NOMO-1 (cell line): ENCODE measurements around the gene GAGE1.
"Not testable (repeated sequence)": the region's sequence is repeated elsewhere in the genome, so short reads cannot be mapped to it uniquely, and the experiment has no call there.

ENCODE experiments used
- DNase-seq, 2 experiments: peaks; one replicate each; lab custom pipeline; 2025; ENCODE audit not compliant: unreplicated experiment in 2 of 2; lab: John Stamatoyannopoulos, UW

GAGE1 gene

DNA sequence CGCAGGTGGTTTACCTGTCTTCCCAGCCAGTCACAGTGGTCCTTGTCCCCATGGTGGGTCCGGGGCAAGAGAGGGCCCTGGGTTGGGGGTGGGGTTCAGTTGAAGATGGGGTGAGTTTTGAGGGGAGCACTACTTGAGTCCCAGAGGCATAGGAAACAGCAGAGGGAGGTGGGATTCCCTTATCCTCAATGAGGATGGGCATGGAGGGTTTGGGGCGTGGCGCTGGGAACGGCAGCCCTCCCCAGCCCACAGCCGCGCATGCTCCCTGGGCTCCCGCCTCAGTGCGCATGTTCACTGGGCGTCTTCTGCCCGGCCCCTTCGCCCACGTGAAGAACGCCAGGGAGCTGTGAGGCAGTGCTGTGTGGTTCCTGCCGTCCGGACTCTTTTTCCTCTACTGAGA is at the start of gene GAGE1:
GAGE1 (plus strand) TSS at position 301 of the 400 bp plus-strand sequence. CDS start 1,155 bp downstream, outside the sequence.
- DNase-seq, result not testable (repeated sequence)

DNA sequence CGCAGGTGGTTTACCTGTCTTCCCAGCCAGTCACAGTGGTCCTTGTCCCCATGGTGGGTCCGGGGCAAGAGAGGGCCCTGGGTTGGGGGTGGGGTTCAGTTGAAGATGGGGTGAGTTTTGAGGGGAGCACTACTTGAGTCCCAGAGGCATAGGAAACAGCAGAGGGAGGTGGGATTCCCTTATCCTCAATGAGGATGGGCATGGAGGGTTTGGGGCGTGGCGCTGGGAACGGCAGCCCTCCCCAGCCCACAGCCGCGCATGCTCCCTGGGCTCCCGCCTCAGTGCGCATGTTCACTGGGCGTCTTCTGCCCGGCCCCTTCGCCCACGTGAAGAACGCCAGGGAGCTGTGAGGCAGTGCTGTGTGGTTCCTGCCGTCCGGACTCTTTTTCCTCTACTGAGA is 47.8 kb upstream of the GAGE1 start, which contains the start of gene GAGE12E:
GAGE12E (plus strand) TSS at position 301 of the 400 bp plus-strand sequence. CDS start 1,155 bp downstream, outside the sequence.
- not testable (repeated sequence) for DNase-seq

GRCh38 chrX:49560542-49560941 is 38.3 kb upstream of the GAGE1 start, which contains the start of gene GAGE12F:
Gene GAGE12F, plus strand, starts transcription at chrX:49560842. Its CDS starts 1,155 bp downstream, at chrX:49561997.
- DNase-seq, result not testable (repeated sequence)

DNA sequence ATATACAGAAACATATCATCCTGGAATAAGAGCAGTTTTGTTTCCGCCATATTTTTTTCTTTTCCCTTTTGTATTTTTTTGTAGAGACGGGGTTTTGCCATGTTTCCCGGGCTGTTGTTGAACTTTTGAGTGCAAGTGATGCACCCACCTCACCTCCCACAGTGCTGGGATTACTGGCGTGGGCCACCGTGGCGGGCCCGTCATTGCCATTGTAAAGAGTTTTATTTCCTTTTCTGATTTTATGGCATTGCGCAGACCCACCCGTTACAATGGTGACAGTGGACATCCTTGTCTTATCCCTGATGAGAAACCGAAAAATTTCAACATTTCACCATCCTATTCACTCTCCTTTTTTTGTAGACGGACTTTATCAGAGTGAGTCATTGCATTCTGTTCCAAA is 30.1 kb upstream of the GAGE1 start:
- not testable (repeated sequence) for DNase-seq

DNA sequence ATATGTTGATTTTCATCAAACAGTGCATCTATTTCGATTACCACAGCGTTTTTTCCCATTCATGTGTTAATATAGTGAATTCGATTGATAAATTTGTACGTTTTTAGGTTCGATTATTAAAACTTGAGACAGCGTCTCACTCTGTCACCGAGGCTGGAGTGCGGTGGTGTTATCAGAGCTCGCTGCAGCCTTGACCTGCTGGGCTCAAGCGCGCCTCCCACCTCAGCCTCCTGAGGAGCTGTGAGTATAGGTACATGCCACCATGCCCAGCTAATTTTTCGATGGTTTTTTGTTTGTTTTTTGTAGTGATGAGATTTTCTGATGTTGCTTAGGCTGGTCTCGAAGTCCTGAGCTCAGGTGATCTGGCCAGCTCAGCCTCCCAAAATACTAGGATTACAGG is 29.7 kb upstream of the GAGE1 start:
- DNase-seq, result not testable (repeated sequence)

GRCh38 chrX:49570100-49570499 is 28.7 kb upstream of the GAGE1 start, which contains the start of gene GAGE12G:
Gene GAGE12G, plus strand, starts transcription at chrX:49570400. Its CDS starts 1,155 bp downstream, at chrX:49571555.
- DNase-seq, result not testable (repeated sequence)

DNA sequence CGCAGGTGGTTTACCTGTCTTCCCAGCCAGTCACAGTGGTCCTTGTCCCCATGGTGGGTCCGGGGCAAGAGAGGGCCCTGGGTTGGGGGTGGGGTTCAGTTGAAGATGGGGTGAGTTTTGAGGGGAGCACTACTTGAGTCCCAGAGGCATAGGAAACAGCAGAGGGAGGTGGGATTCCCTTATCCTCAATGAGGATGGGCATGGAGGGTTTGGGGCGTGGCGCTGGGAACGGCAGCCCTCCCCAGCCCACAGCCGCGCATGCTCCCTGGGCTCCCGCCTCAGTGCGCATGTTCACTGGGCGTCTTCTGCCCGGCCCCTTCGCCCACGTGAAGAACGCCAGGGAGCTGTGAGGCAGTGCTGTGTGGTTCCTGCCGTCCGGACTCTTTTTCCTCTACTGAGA is 19.2 kb upstream of the GAGE1 start, which contains the start of gene GAGE12H:
GAGE12H (plus strand) TSS at position 301 of the 400 bp plus-strand sequence. CDS start 1,155 bp downstream, outside the sequence.
- not testable (repeated sequence) for DNase-seq

DNA sequence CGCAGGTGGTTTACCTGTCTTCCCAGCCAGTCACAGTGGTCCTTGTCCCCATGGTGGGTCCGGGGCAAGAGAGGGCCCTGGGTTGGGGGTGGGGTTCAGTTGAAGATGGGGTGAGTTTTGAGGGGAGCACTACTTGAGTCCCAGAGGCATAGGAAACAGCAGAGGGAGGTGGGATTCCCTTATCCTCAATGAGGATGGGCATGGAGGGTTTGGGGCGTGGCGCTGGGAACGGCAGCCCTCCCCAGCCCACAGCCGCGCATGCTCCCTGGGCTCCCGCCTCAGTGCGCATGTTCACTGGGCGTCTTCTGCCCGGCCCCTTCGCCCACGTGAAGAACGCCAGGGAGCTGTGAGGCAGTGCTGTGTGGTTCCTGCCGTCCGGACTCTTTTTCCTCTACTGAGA is 9.6 kb upstream of the GAGE1 start, which contains the start of gene GAGE2A:
GAGE2A (plus strand) TSS at position 301 of the 400 bp plus-strand sequence. CDS start 1,155 bp downstream, outside the sequence.
- not testable (repeated sequence) for DNase-seq

DNA sequence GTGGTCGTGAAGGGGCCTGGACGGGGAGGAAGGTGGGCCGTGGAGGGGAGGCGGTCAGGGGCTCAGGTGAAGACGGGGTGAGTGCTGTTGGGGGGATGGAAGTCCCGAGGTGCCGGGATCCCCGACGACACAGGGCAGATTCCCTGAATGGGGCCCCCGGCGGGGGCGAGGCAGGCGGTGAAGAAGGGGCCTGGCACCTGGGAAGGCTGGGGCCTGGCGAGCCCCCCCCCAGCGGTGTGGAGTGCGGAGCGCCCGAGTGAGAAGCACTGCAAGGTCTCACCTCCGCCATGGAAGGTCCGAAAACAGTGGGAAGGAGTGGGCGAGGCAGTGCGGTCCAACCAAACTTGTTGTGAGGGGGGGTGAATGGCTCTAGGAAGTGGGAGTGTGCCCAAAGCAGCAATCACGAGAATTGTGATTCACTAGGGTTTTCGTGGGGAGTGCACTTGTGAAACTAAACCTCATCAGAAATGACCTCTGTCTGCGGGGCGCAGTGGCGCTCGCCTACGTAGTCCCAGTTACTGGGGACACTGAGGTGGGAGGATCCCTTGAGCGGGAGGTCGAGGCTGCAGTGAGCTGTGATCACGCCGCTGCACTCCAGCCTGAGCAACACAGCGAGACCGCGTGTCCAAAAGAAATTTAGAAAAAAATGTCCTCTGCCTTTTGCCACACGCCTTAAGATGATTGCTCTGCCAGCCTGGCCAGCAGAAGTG is 8.9 kb upstream of the GAGE1 start:
- DNase-seq, result not testable (repeated sequence)

DNA sequence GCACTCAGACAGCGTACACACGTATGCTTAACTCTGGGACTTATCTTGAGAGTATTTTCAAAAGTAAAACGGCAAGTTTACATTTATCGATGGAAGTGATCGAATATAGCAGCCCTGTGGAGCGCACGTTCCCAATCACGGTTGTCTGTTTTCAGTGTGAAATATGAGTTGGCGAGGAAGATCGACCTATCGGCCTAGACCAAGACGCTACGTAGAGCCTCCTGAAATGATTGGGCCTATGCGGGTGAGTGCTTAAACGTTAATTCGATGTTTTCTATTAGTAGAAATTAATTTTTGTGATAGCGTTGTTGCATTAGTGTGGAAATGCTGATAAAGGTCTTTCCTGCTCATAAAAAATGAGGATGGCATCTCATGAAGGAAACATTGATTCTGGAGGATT is 8.3 kb upstream of the GAGE1 start:
- not testable (repeated sequence) for DNase-seq

- no peak for DNase-seq
These were observed 12.0 kb downstream of the GAGE1 start for GRCh38 chrX:49610718-49611310.

DNA sequence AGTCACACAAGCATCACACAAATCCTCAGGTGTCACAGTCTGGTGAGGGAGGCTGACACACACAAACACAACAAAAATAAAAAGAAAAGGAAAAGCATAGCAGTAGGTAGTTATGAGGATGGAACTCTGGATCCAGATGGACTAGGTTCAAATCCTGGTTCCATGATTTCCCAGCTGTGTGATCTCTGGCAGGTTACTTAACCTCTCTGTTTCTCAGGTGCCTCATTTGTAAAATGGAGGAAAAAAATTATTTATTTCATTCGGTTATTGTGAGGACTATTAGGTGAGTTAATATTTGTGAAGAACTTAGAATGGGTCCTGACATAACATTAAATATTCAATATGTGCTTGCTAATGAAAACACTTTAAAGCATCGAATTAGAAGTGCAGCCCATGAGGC is 19.8 kb downstream of the GAGE1 start:
- no peak for DNase-seq

- no peak for DNase-seq
These were observed 28.4 kb downstream of the GAGE1 start for GRCh38 chrX:49627086-49627777.

DNA sequence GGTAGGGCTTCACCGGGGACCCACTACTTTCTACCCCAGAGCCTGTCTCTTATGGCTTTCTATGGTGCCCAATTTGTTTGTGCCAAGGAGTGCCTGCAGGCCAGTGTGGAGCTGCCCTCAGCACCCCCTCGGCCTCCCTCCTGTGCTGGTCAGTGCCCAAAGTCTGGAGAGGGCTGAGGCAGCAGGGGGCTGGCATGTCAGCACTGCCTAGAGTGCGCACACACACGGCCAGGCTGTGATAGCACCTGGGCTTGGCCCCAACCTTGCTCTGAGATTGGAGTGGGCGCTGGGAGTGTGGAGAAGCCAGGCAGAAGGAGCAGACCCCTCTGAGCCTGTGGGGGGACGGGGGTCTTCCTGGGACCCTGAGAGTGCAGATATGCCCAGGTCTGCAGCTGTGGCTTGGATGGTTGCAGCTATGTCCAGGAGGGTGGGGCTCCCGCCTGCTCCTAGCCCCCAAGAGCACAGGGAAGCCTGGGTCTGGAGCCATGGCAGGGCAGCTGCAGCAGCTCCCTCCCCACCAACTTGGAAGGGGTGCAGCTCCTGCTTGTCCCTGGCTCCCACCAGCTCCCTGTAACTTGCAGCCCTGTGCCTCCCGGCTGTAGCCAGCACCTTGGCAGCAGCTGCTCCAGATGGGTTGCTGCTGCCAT is 46.3 kb downstream of the GAGE1 start:
- DNase-seq, result no peak

GRCh38 chrX:49656533-49656932 is 57.7 kb downstream of the GAGE1 start:
- no peak for DNase-seq
